ENCODE results near the gene NRG2.

Gene NRG2

GRCh38 chr5:140042393-140042642 lies 781 bp downstream of the NRG2 start:
- peaks cover 36 to 48% of the 10 kb centered on the region in 2 donors for H3K27me3 ChIP-seq (ENCODE audit: control insufficient read depth in 2 of 2, insufficient read depth in 2 of 2, low read length in 2 of 2)
- H3K4me1 ChIP-seq (ENCODE audit: control insufficient read depth in 2 of 2, insufficient read depth in 2 of 2, low read length in 2 of 2): peaks cover 4 to 15% of the 10 kb centered on the region in 2 donors
- no peaks in the 10 kb centered on the region for H3K36me3 ChIP-seq (ENCODE audit: control insufficient read depth in 2 of 2, insufficient read depth in 2 of 2, low read length in 2 of 2)
- H3K9ac ChIP-seq (ENCODE audit: low read depth in 1 of 2, low read length in 2 of 2): peak overlapping the region in 1 of 2 donors; percentile 17
- H3K27ac ChIP-seq (ENCODE audit: low read depth in 2 of 2, low read length in 2 of 2): no peak overlapping the region
- no peaks in the 10 kb centered on the region for H3K9me3 ChIP-seq (ENCODE audit: control insufficient read depth in 2 of 2, low read length in 2 of 2)
- H3K4me3 ChIP-seq (ENCODE audit: low read length in 2 of 2): peak overlapping the region; percentile 51 to 54

DNA sequence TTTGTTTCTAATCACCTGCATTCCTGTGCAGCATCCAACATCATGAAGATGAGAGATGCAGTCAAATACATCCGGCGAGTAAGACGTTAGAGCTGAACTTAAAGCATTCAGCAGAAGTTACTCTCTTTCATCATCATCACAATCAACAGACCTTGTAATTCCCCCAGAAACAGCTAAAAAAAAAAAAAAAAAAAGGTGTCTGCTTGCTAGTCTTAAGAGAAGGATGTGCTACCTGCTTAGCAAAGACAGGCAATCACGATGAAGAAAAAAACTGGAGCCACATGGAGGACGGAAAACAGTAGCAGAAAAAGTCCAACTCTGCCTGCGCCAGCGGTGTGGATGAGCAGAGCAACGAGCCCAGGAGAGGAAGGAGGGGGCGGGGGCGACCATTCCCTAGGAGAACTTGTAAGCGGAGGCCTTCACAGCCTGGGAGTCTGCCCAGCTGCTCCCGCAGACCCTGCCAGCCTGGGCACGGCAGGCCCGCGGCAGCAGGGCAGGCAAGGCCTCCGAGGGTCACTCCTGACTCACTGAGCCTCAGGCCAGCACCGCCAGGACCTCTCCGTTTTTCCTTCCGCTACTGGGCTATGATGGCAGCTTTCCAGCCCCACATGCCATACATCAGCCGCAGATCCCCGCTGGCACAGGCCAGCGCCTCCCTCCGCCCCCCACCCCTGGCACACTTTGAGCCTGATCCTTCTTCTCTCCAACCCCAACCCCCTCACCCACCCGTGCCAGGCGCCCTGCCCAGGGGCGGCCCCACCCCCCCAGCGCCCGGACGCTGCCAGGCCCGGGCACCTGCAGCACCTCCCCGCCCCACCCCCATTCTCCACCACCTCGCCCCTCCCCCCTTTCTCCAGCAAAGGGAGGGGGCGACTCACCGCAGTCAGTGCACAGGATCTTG lies 1.4 kb downstream of the NRG2 start:
- Histone ChIP-seq H3K9me3 (ENCODE audit: control insufficient read depth in 2 of 2, low read length in 2 of 2) (no peaks in the 10 kb centered on the region), H3K27me3 (ENCODE audit: control insufficient read depth in 2 of 2, insufficient read depth in 2 of 2, low read length in 2 of 2) (peaks cover 36 to 48% of the 10 kb centered on the region in 2 donors), H3K4me3 (ENCODE audit: low read length in 2 of 2) (peak overlapping the region; percentile 51 to 56), H3K9ac (ENCODE audit: low read depth in 1 of 2, low read length in 2 of 2) (no peak overlapping the region), H3K27ac (ENCODE audit: low read depth in 2 of 2, low read length in 2 of 2) (no peak overlapping the region), H3K4me1 (ENCODE audit: control insufficient read depth in 2 of 2, insufficient read depth in 2 of 2, low read length in 2 of 2) (peaks cover 4 to 15% of the 10 kb centered on the region in 2 donors), H3K36me3 (ENCODE audit: control insufficient read depth in 2 of 2, insufficient read depth in 2 of 2, low read length in 2 of 2) (no peaks in the 10 kb centered on the region)

GRCh38 chr5:140041099-140041491 lies 2.0 kb downstream of the NRG2 start:
- Histone ChIP-seq H3K27ac (ENCODE audit: low read depth in 2 of 2, low read length in 2 of 2) (no peak overlapping the region), H3K4me3 (ENCODE audit: low read length in 2 of 2) (peak overlapping the region in 1 of 2 donors; percentile 42), H3K4me1 (ENCODE audit: control insufficient read depth in 2 of 2, insufficient read depth in 2 of 2, low read length in 2 of 2) (peaks cover 4 to 15% of the 10 kb centered on the region in 2 donors), H3K9me3 (ENCODE audit: control insufficient read depth in 2 of 2, low read length in 2 of 2) (no peaks in the 10 kb centered on the region), H3K36me3 (ENCODE audit: control insufficient read depth in 2 of 2, insufficient read depth in 2 of 2, low read length in 2 of 2) (no peaks in the 10 kb centered on the region), H3K27me3 (ENCODE audit: control insufficient read depth in 2 of 2, insufficient read depth in 2 of 2, low read length in 2 of 2) (peaks cover 36 to 48% of the 10 kb centered on the region in 2 donors), H3K9ac (ENCODE audit: low read depth in 1 of 2, low read length in 2 of 2) (no peak overlapping the region)

DNA sequence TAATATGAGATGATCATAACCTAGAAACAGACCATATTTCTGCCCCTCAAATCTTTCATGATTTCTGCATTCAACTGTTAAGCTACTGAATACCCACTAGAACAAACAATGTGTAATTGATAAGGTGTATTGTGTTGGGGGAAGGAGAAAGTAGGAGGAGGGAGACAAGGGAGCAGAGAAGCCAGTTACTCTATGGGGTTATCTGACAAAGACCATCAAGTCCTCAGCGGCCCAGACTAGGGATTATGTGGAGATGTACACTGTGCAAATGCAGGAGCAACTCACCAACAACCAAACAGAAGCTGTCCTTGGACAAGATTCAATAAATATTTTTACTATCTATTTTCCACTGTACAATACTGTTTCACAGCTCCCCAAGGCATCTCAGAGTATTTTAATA lies 2.7 kb downstream of the NRG2 start:
- no peak overlapping the region for H3K4me3 ChIP-seq (ENCODE audit: low read length in 2 of 2)
- H3K27ac ChIP-seq (ENCODE audit: low read depth in 2 of 2, low read length in 2 of 2): no peak overlapping the region
- H3K9ac ChIP-seq (ENCODE audit: low read depth in 1 of 2, low read length in 2 of 2): no peak overlapping the region
- peaks cover 38 to 48% of the 10 kb centered on the region in 2 donors for H3K27me3 ChIP-seq (ENCODE audit: control insufficient read depth in 2 of 2, insufficient read depth in 2 of 2, low read length in 2 of 2)
- peaks cover 4 to 15% of the 10 kb centered on the region in 2 donors for H3K4me1 ChIP-seq (ENCODE audit: control insufficient read depth in 2 of 2, insufficient read depth in 2 of 2, low read length in 2 of 2)
- H3K36me3 ChIP-seq (ENCODE audit: control insufficient read depth in 2 of 2, insufficient read depth in 2 of 2, low read length in 2 of 2): no peaks in the 10 kb centered on the region
- no peaks in the 10 kb centered on the region for H3K9me3 ChIP-seq (ENCODE audit: control insufficient read depth in 2 of 2, low read length in 2 of 2)

DNA sequence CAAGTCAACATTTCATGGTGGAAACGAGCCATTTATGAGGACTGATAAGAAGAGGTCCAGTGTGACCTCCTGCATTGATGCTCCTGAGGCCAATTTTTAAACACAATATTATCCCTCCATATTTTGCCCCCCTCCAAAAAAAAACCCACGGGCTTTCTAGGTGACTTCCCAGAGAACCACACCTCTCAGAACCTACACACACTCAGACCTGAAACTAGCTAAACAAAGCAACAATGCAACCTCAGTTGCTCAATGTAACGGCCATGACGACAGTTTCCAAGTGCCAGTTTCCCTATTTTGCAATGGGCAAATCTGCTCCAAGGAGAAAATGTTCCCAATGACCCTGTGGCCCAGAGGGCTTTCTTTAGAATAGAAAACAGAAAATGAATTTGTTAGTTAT lies 3.5 kb downstream of the NRG2 start:
- Histone ChIP-seq H3K9me3 (ENCODE audit: control insufficient read depth in 2 of 2, low read length in 2 of 2) (no peaks in the 10 kb centered on the region), H3K9ac (ENCODE audit: low read depth in 1 of 2, low read length in 2 of 2) (no peak overlapping the region), H3K4me3 (ENCODE audit: low read length in 2 of 2) (no peak overlapping the region), H3K36me3 (ENCODE audit: control insufficient read depth in 2 of 2, insufficient read depth in 2 of 2, low read length in 2 of 2) (no peaks in the 10 kb centered on the region), H3K27me3 (ENCODE audit: control insufficient read depth in 2 of 2, insufficient read depth in 2 of 2, low read length in 2 of 2) (peaks cover 34 to 41% of the 10 kb centered on the region in 2 donors), H3K4me1 (ENCODE audit: control insufficient read depth in 2 of 2, insufficient read depth in 2 of 2, low read length in 2 of 2) (peaks cover 4 to 15% of the 10 kb centered on the region in 2 donors), H3K27ac (ENCODE audit: low read depth in 2 of 2, low read length in 2 of 2) (no peak overlapping the region)

- Histone ChIP-seq H3K27ac (ENCODE audit: low read depth in 2 of 2, low read length in 2 of 2) (peak overlapping the region in 1 of 2 donors; percentile 33), H3K9ac (ENCODE audit: low read depth in 1 of 2, low read length in 2 of 2) (no peak overlapping the region), H3K4me1 (ENCODE audit: control insufficient read depth in 2 of 2, insufficient read depth in 2 of 2, low read length in 2 of 2) (peaks cover 3 to 15% of the 10 kb centered on the region in 2 donors), H3K9me3 (ENCODE audit: control insufficient read depth in 2 of 2, low read length in 2 of 2) (no peaks in the 10 kb centered on the region), H3K27me3 (ENCODE audit: control insufficient read depth in 2 of 2, insufficient read depth in 2 of 2, low read length in 2 of 2) (peaks cover 24 to 30% of the 10 kb centered on the region in 2 donors), H3K36me3 (ENCODE audit: control insufficient read depth in 2 of 2, insufficient read depth in 2 of 2, low read length in 2 of 2) (no peaks in the 10 kb centered on the region), H3K4me3 (ENCODE audit: low read length in 2 of 2) (peak overlapping the region; percentile 53 to 70)
Measured at GRCh38 chr5:140038373-140038957, 4.6 kb downstream of the NRG2 start.

GRCh38 chr5:140037012-140037411 lies 6.1 kb downstream of the NRG2 start:
- Histone ChIP-seq H3K9ac (ENCODE audit: low read depth in 1 of 2, low read length in 2 of 2) (no peak overlapping the region), H3K27me3 (ENCODE audit: control insufficient read depth in 2 of 2, insufficient read depth in 2 of 2, low read length in 2 of 2) (peaks cover 22 to 24% of the 10 kb centered on the region in 2 donors), H3K4me3 (ENCODE audit: low read length in 2 of 2) (no peak overlapping the region), H3K9me3 (ENCODE audit: control insufficient read depth in 2 of 2, low read length in 2 of 2) (no peaks in the 10 kb centered on the region), H3K36me3 (ENCODE audit: control insufficient read depth in 2 of 2, insufficient read depth in 2 of 2, low read length in 2 of 2) (no peaks in the 10 kb centered on the region), H3K27ac (ENCODE audit: low read depth in 2 of 2, low read length in 2 of 2) (no peak overlapping the region), H3K4me1 (ENCODE audit: control insufficient read depth in 2 of 2, insufficient read depth in 2 of 2, low read length in 2 of 2) (peaks cover 0 to 11% of the 10 kb centered on the region in 2 donors)

- no peak overlapping the region for H3K27ac ChIP-seq (ENCODE audit: low read depth in 2 of 2, low read length in 2 of 2)
- H3K27me3 ChIP-seq (ENCODE audit: control insufficient read depth in 2 of 2, insufficient read depth in 2 of 2, low read length in 2 of 2): peaks cover 12 to 17% of the 10 kb centered on the region in 2 donors
- no peaks in the 10 kb centered on the region for H3K9me3 ChIP-seq (ENCODE audit: control insufficient read depth in 2 of 2, low read length in 2 of 2)
- peaks cover 0 to 9% of the 10 kb centered on the region in 2 donors for H3K4me1 ChIP-seq (ENCODE audit: control insufficient read depth in 2 of 2, insufficient read depth in 2 of 2, low read length in 2 of 2)
- H3K36me3 ChIP-seq (ENCODE audit: control insufficient read depth in 2 of 2, insufficient read depth in 2 of 2, low read length in 2 of 2): no peaks in the 10 kb centered on the region
- no peak overlapping the region for H3K4me3 ChIP-seq (ENCODE audit: low read length in 2 of 2)
- H3K9ac ChIP-seq (ENCODE audit: low read depth in 1 of 2, low read length in 2 of 2): no peak overlapping the region
Measured at GRCh38 chr5:140035881-140036280, 7.2 kb downstream of the NRG2 start.

DNA sequence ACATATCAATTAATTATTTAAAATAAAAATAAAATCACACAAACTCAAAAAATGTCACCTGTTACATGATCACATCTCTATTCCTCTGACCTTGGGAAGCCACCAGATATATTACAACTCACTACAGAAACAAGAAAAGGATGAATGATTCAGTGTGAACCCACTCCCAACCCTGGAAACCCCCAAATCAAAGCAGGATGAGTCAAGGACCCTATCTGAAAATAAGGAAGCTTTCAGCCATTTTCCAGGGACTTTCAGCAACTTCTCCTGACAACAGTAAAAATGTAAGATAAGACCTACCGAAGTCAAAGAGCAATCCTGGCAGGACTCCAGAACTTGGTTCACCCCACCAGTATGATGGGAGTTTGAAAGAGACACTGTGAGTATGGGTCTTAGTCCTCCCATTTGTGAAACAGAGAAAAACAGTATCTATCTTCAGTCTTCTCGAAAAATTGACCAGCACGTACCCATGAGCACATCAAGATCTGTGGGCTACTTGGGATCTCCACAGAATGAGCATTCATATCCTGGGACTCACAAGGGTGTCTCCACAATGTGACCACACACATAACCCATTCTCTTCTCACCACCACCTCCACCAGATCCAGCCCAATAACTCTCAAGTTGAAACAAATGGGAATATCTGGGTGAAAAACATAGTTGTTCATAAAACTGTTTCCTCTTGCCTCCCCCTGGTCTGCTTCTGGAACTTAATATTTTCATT lies 9.9 kb downstream of the NRG2 start:
- Histone ChIP-seq H3K36me3 (ENCODE audit: control insufficient read depth in 2 of 2, insufficient read depth in 2 of 2, low read length in 2 of 2) (no peaks in the 10 kb centered on the region), H3K9me3 (ENCODE audit: control insufficient read depth in 2 of 2, low read length in 2 of 2) (no peaks in the 10 kb centered on the region), H3K4me3 (ENCODE audit: low read length in 2 of 2) (no peak overlapping the region), H3K27ac (ENCODE audit: low read depth in 2 of 2, low read length in 2 of 2) (no peak overlapping the region), H3K4me1 (ENCODE audit: control insufficient read depth in 2 of 2, insufficient read depth in 2 of 2, low read length in 2 of 2) (no peaks in the 10 kb centered on the region), H3K27me3 (ENCODE audit: control insufficient read depth in 2 of 2, insufficient read depth in 2 of 2, low read length in 2 of 2) (peaks cover 0 to 6% of the 10 kb centered on the region in 2 donors), H3K9ac (ENCODE audit: low read depth in 1 of 2, low read length in 2 of 2) (no peak overlapping the region)

- Histone ChIP-seq H3K9me3 (ENCODE audit: control insufficient read depth in 2 of 2, low read length in 2 of 2) (no peaks in the 10 kb centered on the region), H3K4me3 (ENCODE audit: low read length in 2 of 2) (no peak overlapping the region), H3K9ac (ENCODE audit: low read depth in 1 of 2, low read length in 2 of 2) (no peak overlapping the region), H3K4me1 (ENCODE audit: control insufficient read depth in 2 of 2, insufficient read depth in 2 of 2, low read length in 2 of 2) (no peaks in the 10 kb centered on the region), H3K36me3 (ENCODE audit: control insufficient read depth in 2 of 2, insufficient read depth in 2 of 2, low read length in 2 of 2) (no peaks in the 10 kb centered on the region), H3K27ac (ENCODE audit: low read depth in 2 of 2, low read length in 2 of 2) (no peak overlapping the region), H3K27me3 (ENCODE audit: control insufficient read depth in 2 of 2, insufficient read depth in 2 of 2, low read length in 2 of 2) (peaks cover 0 to 6% of the 10 kb centered on the region in 2 donors)
Measured at GRCh38 chr5:140032296-140032695, 10.8 kb downstream of the NRG2 start.
